ENCODE measurements around the gene SLC9B1.

SLC9B1 gene

GRCh38 chr4:102862747-102863146, 156.8 kb downstream of the SLC9B1 start:
- no peak for TF ChIP-seq CTCF (IDR thresholded peaks at IDR 0.05; ENCODE audit: low read depth, low read length)
- no peak for DNase-seq (ENCODE audit: low read depth in 2 of 2)

GRCh38 chr4:102862016-102862415, 157.5 kb downstream of the SLC9B1 start:
- TF ChIP-seq CTCF (IDR thresholded peaks at IDR 0.05; ENCODE audit: low read depth, low read length): no peak
- H3K4me3 ChIP-seq (replicated peaks in 1 of 2; ENCODE audit: low read depth in 2 of 2, low read length in 2 of 2): no peak overlapping the region
- no peak for DNase-seq (ENCODE audit: low read depth in 2 of 2)

More at GRCh38 chr4:102862747-102863146, 156.8 kb downstream of the SLC9B1 start:
- no peak overlapping the region for H3K4me3 ChIP-seq (replicated peaks in 1 of 2; ENCODE audit: low read depth in 2 of 2, low read length in 2 of 2)

GRCh38 chr4:102860611-102861324, 158.7 kb downstream of the SLC9B1 start:
- H3K4me3 ChIP-seq (replicated peaks in 1 of 2; ENCODE audit: low read depth in 2 of 2, low read length in 2 of 2): no peak overlapping the region
- no peak for DNase-seq (ENCODE audit: low read depth in 2 of 2)
- TF ChIP-seq CTCF (IDR thresholded peaks at IDR 0.05; ENCODE audit: low read depth, low read length): no peak

GRCh38 chr4:102858828-102859464, 160.6 kb downstream of the SLC9B1 start:
- DNase-seq (ENCODE audit: low read depth in 2 of 2): no peak
- no peak for TF ChIP-seq CTCF (IDR thresholded peaks at IDR 0.05; ENCODE audit: low read depth, low read length)
- no peak overlapping the region for H3K4me3 ChIP-seq (replicated peaks in 1 of 2; ENCODE audit: low read depth in 2 of 2, low read length in 2 of 2)

Measured in cardiac fibroblast (primary cell).